DND-41 (cell line): ENCODE measurements around the gene TTYH2.

Source experiments
- ATAC-seq: fragments of 200-7000 bp; cut with Tn5 transposase; 3 replicates; pipeline ENCODE4 v1.9.1; 2021; ENCODE audit warnings: low read depth; ENCODE audit not compliant: insufficient read depth
- DNase-seq: peaks from one replicate; pipeline ENCODE4 v3.0.0-alpha.2; 2020
- H2AFZ ChIP-seq: 2 replicates; pipeline ENCODE4 v1.6.0; 2012; ENCODE audit warnings: low read depth, low read length
- H3K27ac ChIP-seq: 2 replicates; pipeline ENCODE4 v1.5.1; 2012; ENCODE audit warnings: low read length, inconsistent platforms
- H3K27me3 ChIP-seq: fragments of 200-600 bp; sonication (generic); 2 replicates; pipeline ENCODE4 v1.6.0; 2012; ENCODE audit warnings: low read length, mild to moderate bottlenecking, inconsistent platforms; ENCODE audit not compliant: insufficient read depth, poor library complexity
- H3K36me3 ChIP-seq: 2 replicates; pipeline ENCODE4 v1.5.1; 2012; ENCODE audit warnings: low read length, inconsistent platforms; ENCODE audit not compliant: insufficient read depth
- H3K4me1 ChIP-seq: 2 replicates; pipeline ENCODE4 v1.5.1; 2012; ENCODE audit warnings: mild to moderate bottlenecking, low read length; ENCODE audit not compliant: insufficient read depth
- H3K4me2 ChIP-seq: 2 replicates; pipeline ENCODE4 v1.6.0; 2012; ENCODE audit warnings: mild to moderate bottlenecking, moderate library complexity, low read length, inconsistent platforms; ENCODE audit not compliant: insufficient read depth
- H3K4me3 ChIP-seq, 2 experiments: fragments of 200-600 bp in 1 of 2; shearing (Covaris generic) in 1 of 2; 2 replicates each; pipeline ENCODE4 v1.5.1; 2012 to 2016; ENCODE audit warnings: inconsistent platforms in 2 of 2, low read length in 2 of 2, mild to moderate bottlenecking in 2 of 2, low read depth in 1 of 2, moderate library complexity in 1 of 2
- H3K79me2 ChIP-seq: 2 replicates; pipeline ENCODE4 v1.6.0; 2012; ENCODE audit warnings: low read length, inconsistent platforms; ENCODE audit not compliant: insufficient read depth
- H3K9ac ChIP-seq: 2 replicates; pipeline ENCODE4 v1.6.0; 2012; ENCODE audit warnings: low read depth, mild to moderate bottlenecking, inconsistent platforms, low read length, moderate library complexity
- H3K9me3 ChIP-seq: 2 replicates; pipeline ENCODE4 v1.5.1; 2012; ENCODE audit warnings: low read length, moderate library complexity, mild to moderate bottlenecking, inconsistent platforms; ENCODE audit not compliant: insufficient read depth, severe bottlenecking
- H4K20me1 ChIP-seq: 2 replicates; pipeline ENCODE4 v1.6.0; 2012; ENCODE audit warnings: low read length; ENCODE audit not compliant: insufficient read depth
- CTCF ChIP-seq: IDR thresholded peaks from 2 replicates; pipeline ENCODE4 v1.5.1; 2012; ENCODE audit warnings: borderline replicate concordance, low read length, moderate library complexity, mild to moderate bottlenecking; ENCODE audit not compliant: poor library complexity, severe bottlenecking; ENCODE audit errors: extremely low read depth
- EZH2 ChIP-seq: IDR thresholded peaks from 3 replicates; pipeline ENCODE4 v1.6.1; 2012; ENCODE audit warnings: borderline replicate concordance, low read depth, mild to moderate bottlenecking, moderate library complexity, low read length, inconsistent platforms; ENCODE audit not compliant: severe bottlenecking

TTYH2 gene

DNA sequence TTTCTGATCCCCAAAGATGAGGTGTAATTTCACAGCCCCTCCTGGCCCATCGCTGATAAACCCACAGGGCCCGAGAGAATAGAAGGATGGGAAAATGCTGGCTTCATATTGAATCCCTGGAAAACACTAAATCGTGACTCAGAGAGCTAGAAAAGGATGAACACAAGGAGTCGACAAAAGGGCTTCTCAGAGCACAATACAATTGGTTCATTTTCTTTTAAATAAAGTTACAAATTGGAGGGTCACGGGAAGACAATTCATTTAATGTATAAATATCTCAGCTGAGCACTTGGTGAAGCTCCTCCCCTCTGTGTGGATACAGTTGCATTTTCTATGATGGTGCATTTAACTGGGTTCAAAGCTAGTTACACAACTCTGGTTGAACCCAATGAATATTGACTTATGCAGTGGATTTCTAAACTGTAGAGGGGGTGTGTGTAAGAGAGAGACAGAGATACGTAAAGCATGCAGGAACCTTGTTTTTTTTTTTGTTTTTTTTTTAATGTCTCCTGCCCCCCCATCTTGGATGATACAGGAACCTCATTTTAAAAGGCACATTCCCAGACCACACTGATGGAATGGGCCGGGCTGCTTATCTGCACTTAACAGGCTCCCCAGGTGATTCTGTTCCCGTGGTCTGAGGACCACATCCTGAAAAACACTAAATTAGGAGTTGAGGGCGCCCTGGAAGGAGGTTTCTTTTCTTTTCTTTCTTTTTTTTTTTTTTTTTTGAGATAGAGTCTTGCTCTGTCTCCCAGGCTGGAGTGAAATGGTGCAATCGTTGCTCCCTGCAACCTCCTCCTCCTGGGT, 14.1 kb downstream of the TTYH2 start:
- no peak for ATAC-seq
- Histone ChIP-seq H3K79me2 (no peaks in the 10 kb centered on the region), H4K20me1 (peaks cover 3% of the 10 kb centered on the region; the same call in 1 of the 2 replicates), H3K36me3 (no peaks in the 10 kb centered on the region), H2AFZ (no peak overlapping the region), H3K9me3 (no peaks in the 10 kb centered on the region), H3K27me3 (no peaks in the 10 kb centered on the region), H3K9ac (no peak overlapping the region), H3K4me1 (no peaks in the 10 kb centered on the region), H3K4me3 (no peak overlapping the region), H3K4me2 (no peak overlapping the region), H3K27ac (no peak overlapping the region)
- TF ChIP-seq CTCF (no peak), EZH2 (no peak)
- DNase-seq: no peak

GRCh38 chr17:74228306-74228978, 15.1 kb downstream of the TTYH2 start:
- Histone ChIP-seq H3K36me3 (no peaks in the 10 kb centered on the region), H3K27ac (no peak overlapping the region), H3K4me3 (no peak overlapping the region), H3K9ac (no peak overlapping the region), H4K20me1 (peaks cover 3% of the 10 kb centered on the region), H3K79me2 (no peaks in the 10 kb centered on the region), H2AFZ (no peak overlapping the region), H3K4me2 (no peak overlapping the region), H3K9me3 (no peaks in the 10 kb centered on the region), H3K27me3 (no peaks in the 10 kb centered on the region), H3K4me1 (no peaks in the 10 kb centered on the region)
- ATAC-seq: no peak
- TF ChIP-seq EZH2 (no peak), CTCF (no peak)
- no peak for DNase-seq

- H3K9me3 ChIP-seq: no peaks in the 10 kb centered on the region
These were observed 17.5 kb downstream of the TTYH2 start for GRCh38 chr17:74230896-74231295.

More at GRCh38 chr17:74230896-74231295, 17.5 kb downstream of the TTYH2 start:
- Histone ChIP-seq H3K4me2 (no peak overlapping the region), H3K27me3 (no peaks in the 10 kb centered on the region), H3K4me1 (no peaks in the 10 kb centered on the region), H4K20me1 (no peaks in the 10 kb centered on the region; the same call in 1 of the 2 replicates), H3K9ac (no peak overlapping the region), H3K36me3 (no peaks in the 10 kb centered on the region), H2AFZ (no peak overlapping the region), H3K27ac (no peak overlapping the region), H3K79me2 (no peaks in the 10 kb centered on the region), H3K4me3 (no peak overlapping the region)
- ATAC-seq (no peak), DNase-seq (no peak)
- no peak for TF ChIP-seq CTCF
- TF ChIP-seq EZH2: no peak
